Activated naive CD4-positive, alpha-beta T cell treated with anti-CD3 and anti-CD28 coated beads for 36 hours (primary cell): ENCODE data around the gene PYHIN1. TPM values are rescaled to one million over a fixed set of nuclear protein-coding genes. Genes with fewer than 3 reads are reported as not detected.

Experiments
- CTCF ChIA-PET: fragments of 350-600 bp; sonication (Branson Sonifier 250); formaldehyde crosslinking; loops from one replicate; lab custom pipeline; 2021; ENCODE audit warnings: antibody characterized with exemption; lab: Charles Lee
- DNase-seq: peaks from one replicate; pipeline ENCODE4 v3.0.0-alpha.2; 2020
- H3K27ac Mint-ChIP-seq: one replicate; pipeline ENCODE4 v1.8.0; 2021; ENCODE audit warnings: mild to moderate bottlenecking, mixed read lengths
- H3K27me3 Mint-ChIP-seq: one replicate; pipeline ENCODE4 v1.8.0; 2021; ENCODE audit warnings: low read depth, mixed read lengths
- H3K36me3 Mint-ChIP-seq: one replicate; pipeline ENCODE4 v1.8.0; 2021; ENCODE audit warnings: low read depth, mixed read lengths
- H3K4me1 Mint-ChIP-seq: one replicate; pipeline ENCODE4 v1.8.0; 2021; ENCODE audit warnings: low read depth, mixed read lengths
- H3K4me3 Mint-ChIP-seq: one replicate; pipeline ENCODE4 v1.8.0; 2021; ENCODE audit warnings: mild to moderate bottlenecking, moderate library complexity, mixed read lengths
- H3K9me3 Mint-ChIP-seq: one replicate; pipeline ENCODE4 v1.8.0; 2021; ENCODE audit warnings: mixed read lengths
- intact Hi-C: fragments of 100-400 bp; cut with micrococcal nuclease; formaldehyde crosslinking; loops from one replicate; pipeline ENCODE4 v1.15.1; 2023
- total RNA-seq, 2 experiments: library from RNA; stranded (reverse); gene quantifications; one replicate each; pipeline ENCODE4 v1.2.3, GENCODE V29; 2021

The PYHIN1 gene
- total RNA-seq, 2 experiments from 2014 or later: 4.1 to 4.4 TPM

GRCh38 chr1:158984386-158984785, 53.0 kb downstream of the PYHIN1 start:
- CTCF ChIA-PET: no interaction called here
- Mint-ChIP-seq H3K36me3 (peaks cover 25% of the 10 kb centered on the region), H3K27ac (no peak overlapping the region), H3K9me3 (peaks cover 25% of the 10 kb centered on the region), H3K4me1 (no peaks in the 10 kb centered on the region), H3K4me3 (no peak overlapping the region), H3K27me3 (peaks cover 3% of the 10 kb centered on the region)
- no peak for DNase-seq
- intact Hi-C loops: no loop called here

- H3K27me3 Mint-ChIP-seq: no peaks in the 10 kb centered on the region
- DNase-seq: no peak
- peaks cover 14% of the 10 kb centered on the region for H3K4me1 Mint-ChIP-seq
- intact Hi-C loops: no loop called here
- CTCF ChIA-PET: interaction anchor here (1.6 kb wide), 1 partner anchor 9 kb away, joined by 5 read pairs; no protein-coding TSS in a partner anchor
- peaks cover 30% of the 10 kb centered on the region for H3K9me3 Mint-ChIP-seq
- H3K4me3 Mint-ChIP-seq: no peak overlapping the region
- peaks cover 27% of the 10 kb centered on the region for H3K36me3 Mint-ChIP-seq
- no peak overlapping the region for H3K27ac Mint-ChIP-seq
These were observed 58.1 kb downstream of the PYHIN1 start for GRCh38 chr1:158989424-158989823.

- peaks cover 24% of the 10 kb centered on the region for H3K36me3 Mint-ChIP-seq
- CTCF ChIA-PET: interaction anchor here (0.6 kb wide), 1 partner anchor 342 kb away, joined by 3 read pairs; no protein-coding TSS in a partner anchor
- H3K9me3 Mint-ChIP-seq: peaks cover 23% of the 10 kb centered on the region
- peaks cover 31% of the 10 kb centered on the region for H3K4me1 Mint-ChIP-seq
- peak overlapping the region; percentile 26 for H3K27ac Mint-ChIP-seq
- no peak overlapping the region for H3K4me3 Mint-ChIP-seq
- intact Hi-C loops: loop anchor here (1.0 kb wide), 1 partner anchor 16 kb away; the partner anchor contains the start of gene IFI16
- DNase-seq: peak; percentile 55
- no peaks in the 10 kb centered on the region for H3K27me3 Mint-ChIP-seq
These were observed 61.5 kb downstream of the PYHIN1 start for GRCh38 chr1:158992787-158993312.

DNA sequence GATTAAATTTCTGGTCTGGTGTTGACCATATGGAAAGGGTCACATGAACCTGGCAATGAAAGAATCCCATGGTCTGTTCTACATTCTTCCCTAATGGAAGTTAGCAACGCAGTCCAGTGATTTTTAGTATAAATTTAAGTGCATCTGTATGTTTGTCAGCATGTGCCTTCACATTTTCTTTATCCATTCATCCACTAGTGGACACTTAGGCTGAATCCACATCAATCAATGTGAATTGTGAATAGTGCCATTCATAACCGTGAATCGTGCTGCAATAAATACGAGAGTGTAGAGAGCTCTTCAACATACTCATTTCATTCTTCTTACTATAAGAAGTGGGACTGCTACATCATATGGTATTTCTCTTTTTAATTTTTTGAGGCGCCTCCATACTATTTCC, 65.6 kb downstream of the PYHIN1 start:
- intact Hi-C loops: loop anchor here (5.0 kb wide), 3 partner anchors 180 to 345 kb away; no protein-coding TSS in a partner anchor
- Mint-ChIP-seq H3K9me3 (peaks cover 17% of the 10 kb centered on the region), H3K27me3 (no peaks in the 10 kb centered on the region), H3K36me3 (peaks cover 23% of the 10 kb centered on the region), H3K4me3 (no peak overlapping the region), H3K27ac (no peak overlapping the region), H3K4me1 (peaks cover 43% of the 10 kb centered on the region)
- CTCF ChIA-PET: interaction anchor here (1.3 to 2.5 kb wide), 4 partner anchors 12 to 204 kb away, joined by 3 to 10 read pairs (median 8); no protein-coding TSS in a partner anchor
- DNase-seq: no peak

DNA sequence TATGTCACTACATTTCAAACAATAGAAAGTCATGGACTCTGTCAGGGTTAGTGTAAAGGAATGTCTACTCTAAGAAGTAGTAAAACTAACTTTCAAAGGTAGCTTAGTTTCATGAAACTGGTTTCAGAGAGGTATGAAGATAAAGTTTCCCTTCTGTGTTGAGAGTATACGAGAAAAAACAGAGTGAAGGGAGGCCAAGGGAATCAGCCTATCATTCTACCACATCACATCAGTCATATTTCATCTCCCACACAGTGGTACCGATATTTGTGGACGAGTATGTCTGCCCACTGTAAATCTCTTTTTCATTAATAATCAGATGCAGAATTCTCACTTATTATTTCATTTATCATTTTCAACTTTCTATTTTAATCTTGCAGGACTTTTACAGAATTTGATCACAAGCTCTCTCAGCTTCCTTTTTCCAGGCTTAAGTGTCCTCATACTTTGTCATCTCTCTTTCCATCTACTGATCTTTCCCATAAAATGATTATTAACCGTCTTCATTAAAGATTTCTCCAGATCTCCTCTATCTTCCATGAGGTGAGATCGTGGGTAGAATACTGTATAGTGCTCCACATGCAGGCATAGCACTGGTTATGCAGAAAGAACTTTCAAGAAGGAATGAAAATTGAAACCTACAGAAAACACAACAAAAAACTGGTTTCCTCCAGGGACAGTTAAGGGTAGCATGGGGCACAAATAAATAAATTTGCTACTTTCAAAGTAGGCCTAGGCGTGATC, 66.9 kb downstream of the PYHIN1 start:
- peaks cover 15% of the 10 kb centered on the region for H3K36me3 Mint-ChIP-seq
- peaks cover 34% of the 10 kb centered on the region for H3K4me1 Mint-ChIP-seq
- intact Hi-C loops: loop anchor here (1.0 to 5.0 kb wide), 11 partner anchors 10 to 1005 kb away; partner anchors contain the start of gene KIRREL1
- DNase-seq: no peak
- no peak overlapping the region for H3K4me3 Mint-ChIP-seq
- CTCF ChIA-PET: interaction anchor here (0.5 to 2.5 kb wide), 21 partner anchors 9 to 795 kb away, joined by 3 to 10 read pairs (median 4); partner anchors contain the start of gene AIM2
- H3K9me3 Mint-ChIP-seq: peaks cover 8% of the 10 kb centered on the region
- peak overlapping the region; percentile 30 for H3K27ac Mint-ChIP-seq
- H3K27me3 Mint-ChIP-seq: no peaks in the 10 kb centered on the region

GRCh38 chr1:158998781-158999161, 67.4 kb downstream of the PYHIN1 start:
- Mint-ChIP-seq H3K27ac (no peak overlapping the region), H3K4me3 (no peak overlapping the region), H3K36me3 (peaks cover 10% of the 10 kb centered on the region), H3K27me3 (no peaks in the 10 kb centered on the region), H3K9me3 (peaks cover 2% of the 10 kb centered on the region), H3K4me1 (peaks cover 30% of the 10 kb centered on the region)
- DNase-seq: peak; percentile 60
- intact Hi-C loops: loop anchor here (1.0 to 5.0 kb wide), 11 partner anchors 10 to 1006 kb away; partner anchors contain the start of gene KIRREL1
- CTCF ChIA-PET: interaction anchor here (0.7 to 2.5 kb wide), 17 partner anchors 9 to 795 kb away, joined by 3 to 10 read pairs (median 5); partner anchors contain the start of gene AIM2

DNA sequence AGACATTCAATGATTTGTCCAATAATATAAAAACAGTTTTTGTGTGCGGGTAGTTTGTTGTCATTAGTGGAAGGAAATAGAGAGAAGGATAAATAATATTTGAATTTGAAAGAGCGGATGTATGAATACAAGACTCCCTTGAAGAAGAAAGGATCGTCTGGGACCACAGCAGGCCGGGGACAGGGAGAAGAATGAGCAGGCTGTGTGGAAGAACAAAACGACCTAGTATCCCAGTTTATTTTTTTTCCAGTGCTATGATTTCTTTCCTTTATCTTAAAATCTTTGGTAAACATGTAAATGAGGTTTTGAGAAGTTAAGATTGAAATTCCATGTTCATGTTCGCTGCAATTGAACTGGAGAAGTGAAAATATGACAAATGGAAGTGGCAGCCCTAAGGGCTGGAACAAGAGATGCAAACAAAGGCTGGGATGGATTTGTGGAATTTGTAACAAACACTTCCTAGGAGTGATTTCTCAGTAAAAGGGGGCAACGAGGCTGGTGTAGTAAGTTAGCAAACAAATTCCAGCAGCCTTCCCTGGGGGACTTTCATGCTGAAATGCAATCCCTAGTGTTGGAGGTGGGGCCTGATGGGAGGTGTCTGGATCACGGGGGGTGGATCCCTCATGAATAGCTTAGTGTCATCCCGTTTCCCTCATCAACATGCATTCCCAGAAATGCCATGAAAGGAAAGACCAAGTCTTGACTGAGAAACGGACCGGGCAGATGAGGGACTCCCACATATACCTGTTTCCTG, 68.1 kb downstream of the PYHIN1 start:
- Mint-ChIP-seq H3K27ac (no peak overlapping the region), H3K27me3 (no peaks in the 10 kb centered on the region), H3K9me3 (no peaks in the 10 kb centered on the region), H3K4me3 (no peak overlapping the region), H3K36me3 (peaks cover 7% of the 10 kb centered on the region), H3K4me1 (peaks cover 29% of the 10 kb centered on the region)
- intact Hi-C loops: loop anchor here (2.0 to 5.0 kb wide), 4 partner anchors 182 to 1007 kb away; partner anchors contain the start of gene KIRREL1
- DNase-seq: no peak
- CTCF ChIA-PET: interaction anchor here (1.1 to 1.4 kb wide), 2 partner anchors 9 to 72 kb away, joined by 3 read pairs; no protein-coding TSS in a partner anchor

DNA sequence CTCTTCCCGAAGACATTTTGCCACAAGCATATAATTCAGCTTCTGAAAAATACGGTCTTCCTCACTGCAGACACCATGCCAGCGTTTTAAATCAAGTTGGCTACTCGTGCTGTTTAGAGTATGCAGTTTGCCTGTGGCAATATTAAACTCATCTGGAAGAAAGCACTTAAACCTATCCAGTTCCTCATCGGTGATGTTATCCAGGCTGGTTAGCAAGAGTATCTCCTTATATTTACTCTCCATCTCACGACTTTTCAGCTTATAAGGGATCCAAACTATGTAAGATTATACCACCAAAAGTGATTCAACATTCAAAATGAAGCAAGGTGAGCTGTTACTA, 68.7 kb downstream of the PYHIN1 start:
- H3K9me3 Mint-ChIP-seq: no peaks in the 10 kb centered on the region
- no peak overlapping the region for H3K4me3 Mint-ChIP-seq
- intact Hi-C loops: no loop called here
- peaks cover 3% of the 10 kb centered on the region for H3K36me3 Mint-ChIP-seq
- H3K4me1 Mint-ChIP-seq: peaks cover 30% of the 10 kb centered on the region
- CTCF ChIA-PET: interaction anchor here (1.1 to 1.4 kb wide), 2 partner anchors 9 to 71 kb away, joined by 3 read pairs; no protein-coding TSS in a partner anchor
- H3K27ac Mint-ChIP-seq: no peak overlapping the region
- no peaks in the 10 kb centered on the region for H3K27me3 Mint-ChIP-seq
- DNase-seq: no peak

- Mint-ChIP-seq H3K4me1 (peaks cover 36% of the 10 kb centered on the region), H3K4me3 (no peak overlapping the region), H3K27me3 (no peaks in the 10 kb centered on the region), H3K36me3 (peaks cover 3% of the 10 kb centered on the region), H3K27ac (no peak overlapping the region), H3K9me3 (no peaks in the 10 kb centered on the region)
- intact Hi-C loops: no loop called here
- CTCF ChIA-PET: interaction anchor here (1.1 to 1.4 kb wide), 2 partner anchors 8 to 71 kb away, joined by 3 read pairs; no protein-coding TSS in a partner anchor
- DNase-seq: peak; percentile 39
These were observed 69.3 kb downstream of the PYHIN1 start for GRCh38 chr1:159000625-159001024.

DNA sequence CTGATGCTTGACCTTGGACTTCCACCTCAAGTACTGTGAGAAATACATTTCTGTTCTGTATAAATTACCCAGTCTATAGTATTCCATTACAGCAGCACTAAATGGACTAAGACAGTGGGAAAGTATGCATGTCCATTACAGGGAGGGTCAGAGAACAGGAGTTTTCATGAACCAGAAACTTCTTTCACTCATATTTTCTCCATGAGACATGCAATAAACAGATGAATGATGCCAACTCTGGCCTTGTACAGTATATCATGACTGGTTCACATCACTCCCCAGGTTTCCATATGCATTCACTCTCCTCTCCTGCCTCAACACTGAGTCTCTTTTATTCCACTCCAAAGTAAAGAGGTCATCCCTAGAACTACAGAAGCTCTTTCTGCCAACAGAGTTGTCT, 73.8 kb downstream of the PYHIN1 start:
- CTCF ChIA-PET: interaction anchor here (0.7 to 1.0 kb wide), 2 partner anchors 222 to 227 kb away, joined by 3 read pairs; no protein-coding TSS in a partner anchor
- Mint-ChIP-seq H3K9me3 (peaks cover 1% of the 10 kb centered on the region), H3K27me3 (no peaks in the 10 kb centered on the region), H3K4me3 (no peak overlapping the region), H3K36me3 (peaks cover 18% of the 10 kb centered on the region), H3K4me1 (peaks cover 42% of the 10 kb centered on the region), H3K27ac (no peak overlapping the region)
- intact Hi-C loops: no loop called here
- DNase-seq: no peak

DNA sequence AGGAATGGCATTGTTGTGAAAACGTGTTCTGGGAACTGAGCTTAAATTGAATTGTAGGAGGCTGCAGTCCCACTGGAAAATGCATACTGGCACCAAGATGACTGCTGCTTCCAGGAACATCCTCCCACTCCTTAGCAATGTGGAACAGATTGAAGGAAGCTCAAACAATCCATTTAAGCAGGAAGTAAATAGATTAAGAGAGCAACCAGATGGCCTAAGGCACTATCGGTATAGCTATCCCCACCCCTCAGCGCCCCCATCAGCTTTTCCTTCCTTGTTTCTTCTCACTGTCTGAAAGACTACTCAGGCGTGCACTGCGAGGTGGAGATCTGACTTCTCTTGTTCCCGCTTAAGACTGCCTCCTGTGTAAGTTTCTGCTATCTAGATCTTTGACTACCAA, 74.3 kb downstream of the PYHIN1 start:
- H3K4me3 Mint-ChIP-seq: no peak overlapping the region
- intact Hi-C loops: no loop called here
- H3K36me3 Mint-ChIP-seq: peaks cover 22% of the 10 kb centered on the region

More for the DNA sequence above, 74.3 kb downstream of the PYHIN1 start:
- H3K9me3 Mint-ChIP-seq: peaks cover 1% of the 10 kb centered on the region
- DNase-seq: no peak
- peak overlapping the region; percentile 28 for H3K27ac Mint-ChIP-seq
- CTCF ChIA-PET: interaction anchor here (0.5 to 1.0 kb wide), 3 partner anchors 223 to 522 kb away, joined by 3 read pairs; no protein-coding TSS in a partner anchor
- peaks cover 40% of the 10 kb centered on the region for H3K4me1 Mint-ChIP-seq
- no peaks in the 10 kb centered on the region for H3K27me3 Mint-ChIP-seq
